Measurements from ENCODE around the gene KRTAP10-2. TPM values are rescaled to one million over a fixed set of nuclear protein-coding genes. Genes with fewer than 3 reads are reported as not detected.

Gene KRTAP10-2
- total RNA-seq, 4 donors from 2014 or later, result not detected

- 38 to 93% methylated on average over 4 to 12 of the region's 18 CpGs for WGBS, 2 donors
- intact Hi-C loops (cut with DNase I), result loop anchor here (5.0 kb wide), 1 partner anchor 282 kb away; no protein-coding TSS in a partner anchor
- H3K4me3 ChIP-seq (replicated peaks in 1 of 3), result no peak overlapping the region
These were observed 41.2 kb downstream of the KRTAP10-2 start for GRCh38 chr21:44510109-44510507.

DNA sequence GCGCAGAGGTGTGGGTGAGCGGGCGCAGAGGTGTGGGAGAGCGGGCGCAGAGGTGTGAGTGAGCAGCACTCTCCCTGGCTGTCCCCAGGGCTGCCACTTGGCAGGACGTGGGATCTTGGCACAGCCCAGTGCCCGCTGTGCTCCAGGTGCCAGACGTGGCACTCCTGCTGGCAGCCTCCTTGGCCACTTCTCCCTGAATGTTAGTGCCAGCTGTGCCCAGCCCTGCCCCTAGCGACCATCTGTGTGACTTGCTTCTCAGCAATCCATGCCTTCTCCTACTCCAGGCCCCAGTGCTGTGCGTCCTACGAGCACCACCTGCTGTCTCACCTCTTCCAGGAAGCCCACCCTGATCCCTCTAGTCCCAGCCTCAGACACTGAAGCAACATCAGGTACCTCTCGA lies 41.8 kb downstream of the KRTAP10-2 start:
- no peaks in the 10 kb centered on the region for H3K9me3 ChIP-seq
- intact Hi-C loops (cut with DNase I), result no loop called here
- DNase-seq, result peak; percentile 93 to 96
- H3K36me3 ChIP-seq, result no peaks in the 10 kb centered on the region
- no peak overlapping the region for H3K27ac ChIP-seq
- H3K4me3 ChIP-seq (replicated peaks in 1 of 3), result no peak overlapping the region
- no peaks in the 10 kb centered on the region for H3K27me3 ChIP-seq
- peaks cover 12 to 13% of the 10 kb centered on the region in 2 donors for H3K4me1 ChIP-seq
- WGBS, 2 donors, result 59 to 65% methylated on average over 11 to 12 of the region's 12 CpGs
- TF ChIP-seq, protein P1, sequence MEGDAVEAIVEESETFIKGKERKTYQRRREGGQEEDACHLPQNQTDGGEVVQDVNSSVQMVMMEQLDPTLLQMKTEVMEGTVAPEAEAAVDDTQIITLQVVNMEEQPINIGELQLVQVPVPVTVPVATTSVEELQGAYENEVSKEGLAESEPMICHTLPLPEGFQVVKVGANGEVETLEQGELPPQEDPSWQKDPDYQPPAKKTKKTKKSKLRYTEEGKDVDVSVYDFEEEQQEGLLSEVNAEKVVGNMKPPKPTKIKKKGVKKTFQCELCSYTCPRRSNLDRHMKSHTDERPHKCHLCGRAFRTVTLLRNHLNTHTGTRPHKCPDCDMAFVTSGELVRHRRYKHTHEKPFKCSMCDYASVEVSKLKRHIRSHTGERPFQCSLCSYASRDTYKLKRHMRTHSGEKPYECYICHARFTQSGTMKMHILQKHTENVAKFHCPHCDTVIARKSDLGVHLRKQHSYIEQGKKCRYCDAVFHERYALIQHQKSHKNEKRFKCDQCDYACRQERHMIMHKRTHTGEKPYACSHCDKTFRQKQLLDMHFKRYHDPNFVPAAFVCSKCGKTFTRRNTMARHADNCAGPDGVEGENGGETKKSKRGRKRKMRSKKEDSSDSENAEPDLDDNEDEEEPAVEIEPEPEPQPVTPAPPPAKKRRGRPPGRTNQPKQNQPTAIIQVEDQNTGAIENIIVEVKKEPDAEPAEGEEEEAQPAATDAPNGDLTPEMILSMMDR (IDR thresholded peaks at IDR 0.05), result peak; percentile 20 to 82 (median 70)
- no peak for TF ChIP-seq POLR2A (IDR thresholded peaks at IDR 0.05)

More at GRCh38 chr21:44510109-44510507, 41.2 kb downstream of the KRTAP10-2 start:
- no peaks in the 10 kb centered on the region for H3K9me3 ChIP-seq
- H3K27ac ChIP-seq, result no peak overlapping the region
- peaks cover 12 to 13% of the 10 kb centered on the region in 2 donors for H3K4me1 ChIP-seq
- no peak for DNase-seq
- no peaks in the 10 kb centered on the region for H3K27me3 ChIP-seq
- no peak for TF ChIP-seq POLR2A (IDR thresholded peaks at IDR 0.05)
- TF ChIP-seq, protein P1 (IDR thresholded peaks at IDR 0.05), result no peak
- H3K36me3 ChIP-seq, result no peaks in the 10 kb centered on the region

GRCh38 chr21:44508711-44509445 lies 42.4 kb downstream of the KRTAP10-2 start:
- peaks cover 12 to 13% of the 10 kb centered on the region in 2 donors for H3K4me1 ChIP-seq
- no peaks in the 10 kb centered on the region for H3K27me3 ChIP-seq
- no peak for TF ChIP-seq POLR2A (IDR thresholded peaks at IDR 0.05)
- TF ChIP-seq, protein P1 (IDR thresholded peaks at IDR 0.05), result no peak
- intact Hi-C loops (cut with DNase I), result no loop called here
- no peak overlapping the region for H3K4me3 ChIP-seq (replicated peaks in 1 of 3)
- no peak for DNase-seq
- H3K36me3 ChIP-seq, result no peaks in the 10 kb centered on the region
- 83 to 88% methylated on average over 29 to 30 of the region's 30 CpGs for WGBS, 2 donors
- no peak overlapping the region for H3K27ac ChIP-seq
- no peaks in the 10 kb centered on the region for H3K9me3 ChIP-seq

DNA sequence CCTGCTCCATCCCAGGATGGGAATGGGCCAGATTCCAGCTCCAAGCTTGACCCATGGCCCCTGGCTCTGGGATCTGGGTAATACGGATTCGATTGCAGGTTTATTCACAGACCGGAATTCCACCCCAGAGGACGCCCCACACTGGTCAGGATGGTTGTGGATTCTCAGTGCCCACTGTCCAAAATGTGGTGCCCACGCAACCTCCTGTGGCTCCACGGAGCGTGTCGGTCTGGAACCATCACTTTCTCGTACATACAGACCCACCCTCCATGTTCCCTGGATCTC lies 42.9 kb downstream of the KRTAP10-2 start:
- Histone ChIP-seq H3K4me1 (peaks cover 12 to 13% of the 10 kb centered on the region in 2 donors), H3K4me3 (replicated peaks in 1 of 3) (no peak overlapping the region), H3K9me3 (no peaks in the 10 kb centered on the region), H3K27me3 (no peaks in the 10 kb centered on the region), H3K36me3 (no peaks in the 10 kb centered on the region), H3K27ac (no peak overlapping the region)
- intact Hi-C loops (cut with DNase I), result no loop called here
- 82 to 90% methylated on average over 9 of the region's 9 CpGs for WGBS, 2 donors
- DNase-seq, result no peak
- TF ChIP-seq POLR2A (IDR thresholded peaks at IDR 0.05), result no peak
- TF ChIP-seq, protein P1 (IDR thresholded peaks at IDR 0.05), result no peak

DNA sequence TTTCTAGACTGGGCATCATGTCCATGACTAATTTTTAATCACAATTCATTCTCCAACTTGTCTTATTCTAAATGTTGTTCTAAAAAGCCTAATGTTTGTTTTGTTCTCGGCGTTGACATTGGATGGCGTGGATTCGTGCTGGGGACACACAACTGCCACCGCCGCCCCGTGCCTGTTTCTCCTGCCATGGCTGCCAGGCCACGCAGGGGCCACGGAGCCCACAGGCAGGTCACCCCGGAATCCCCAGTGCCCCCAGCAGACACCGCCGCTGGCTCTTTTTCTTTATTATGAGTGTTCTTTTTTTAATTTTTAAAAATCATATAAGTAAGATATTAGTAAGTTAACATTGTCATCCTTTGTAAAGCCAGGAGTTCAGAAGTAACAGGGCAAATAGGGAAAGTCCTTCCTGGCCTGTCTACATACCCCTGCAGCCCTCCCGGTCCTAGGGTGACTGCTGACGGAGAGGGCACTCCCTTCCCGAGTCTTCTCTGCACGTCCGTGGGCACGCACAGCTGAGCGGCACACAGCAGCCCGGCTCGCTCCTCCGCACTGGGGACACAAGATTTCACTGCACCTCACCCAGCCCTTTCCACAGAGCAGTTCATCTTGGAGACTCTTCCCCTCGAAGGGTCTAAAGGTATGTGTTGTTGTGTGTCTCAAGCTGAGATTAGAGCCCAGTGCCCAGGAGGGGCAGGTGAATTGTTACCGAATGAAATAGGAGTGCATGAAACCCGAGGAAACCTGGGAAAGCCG lies 43.5 kb downstream of the KRTAP10-2 start:
- 92% methylated on average over 26 of the region's 26 CpGs for WGBS, 2 donors

More for the DNA sequence above, 43.5 kb downstream of the KRTAP10-2 start:
- H3K4me1 ChIP-seq, result peaks cover 12 to 13% of the 10 kb centered on the region in 2 donors
- DNase-seq, result no peak
- H3K9me3 ChIP-seq, result no peaks in the 10 kb centered on the region
- no peak overlapping the region for H3K27ac ChIP-seq
- H3K27me3 ChIP-seq, result no peaks in the 10 kb centered on the region
- H3K36me3 ChIP-seq, result no peaks in the 10 kb centered on the region
- intact Hi-C loops (cut with DNase I), result no loop called here
- TF ChIP-seq, protein P1 (IDR thresholded peaks at IDR 0.05), result no peak
- TF ChIP-seq POLR2A (IDR thresholded peaks at IDR 0.05), result no peak
- H3K4me3 ChIP-seq (replicated peaks in 1 of 3), result no peak overlapping the region
